GM12892 (cell line): ENCODE results near the gene TJP2. TPM values are rescaled to one million over a fixed set of nuclear protein-coding genes. Genes with fewer than 3 reads are reported as not detected.
A peak's percentile ranks its signal among the peaks of the same experiment; 100 is the strongest.

Experiments
- DNase-seq: peaks from one replicate; pipeline ENCODE4 v3.0.0; 2011; ENCODE audit not compliant: insufficient read length
- FAIRE-seq: peaks from 2 replicates; lab custom pipeline; 2011; peaks lifted over from hg19 to GRCh38; lab: Jason Lieb, UNC
- POLR2A ChIP-seq: IDR thresholded peaks from 2 replicates; pipeline ENCODE4 v1.6.1; 2011; ENCODE audit warnings: low read depth, low read length, control low read depth
- POLR2AphosphoS5 ChIP-seq: IDR thresholded peaks from 2 replicates; pipeline ENCODE4 v1.6.1; 2011; ENCODE audit warnings: low read depth, low read length, control low read depth
- TAF1 ChIP-seq: IDR thresholded peaks from 2 replicates; pipeline ENCODE4 v1.6.1; 2011; ENCODE audit warnings: low read depth, mild to moderate bottlenecking, control low read depth, low read length, borderline replicate concordance
- polyA plus RNA-seq: library from polyadenylated mRNA; unstranded; fragments of >200 nt; gene quantifications from one replicate; pipeline ENCODE4 v1.2.1, GENCODE V29; 2012; ENCODE audit warnings: missing spikeins, inconsistent platforms; ENCODE audit not compliant: missing spikeins

Gene TJP2
- 33.6 TPM for polyA plus RNA-seq

DNA sequence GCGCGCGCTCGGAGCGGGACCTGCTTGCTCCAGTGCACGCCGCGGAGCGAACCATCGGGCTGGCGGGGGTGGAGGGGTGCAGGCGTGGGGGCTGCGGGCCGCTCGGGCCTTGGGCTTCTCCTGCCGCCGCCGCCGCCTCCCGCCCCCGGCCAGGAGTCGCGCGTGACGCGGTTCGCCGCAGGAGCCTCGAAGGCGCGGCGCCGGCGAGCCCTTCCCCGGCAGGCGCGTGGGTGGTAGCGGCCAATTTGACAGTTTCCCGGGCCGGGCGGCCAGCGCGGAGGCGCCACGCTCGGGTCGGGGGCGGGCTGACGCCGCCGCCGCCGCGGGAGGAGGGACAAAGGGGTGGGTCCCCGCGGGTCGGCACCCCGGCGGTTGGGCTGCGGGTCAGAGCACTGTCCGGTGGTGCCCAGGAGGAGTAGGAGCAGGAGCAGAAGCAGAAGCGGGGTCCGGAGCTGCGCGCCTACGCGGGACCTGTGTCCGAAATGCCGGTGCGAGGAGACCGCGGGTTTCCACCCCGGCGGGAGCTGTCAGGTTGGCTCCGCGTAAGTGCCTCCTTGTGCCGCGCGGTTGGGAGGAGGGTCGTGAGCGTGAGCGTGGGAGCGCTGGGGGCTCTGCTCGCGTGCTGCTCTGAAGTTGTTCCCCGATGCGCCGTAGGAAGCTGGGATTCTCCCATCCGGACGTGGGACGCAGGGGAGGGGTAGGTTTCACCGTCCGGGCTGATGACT is at the start of gene TJP2:
Gene TJP2, plus strand, starts transcription at position 387 of the 725 bp plus-strand sequence. Its CDS starts 96 bp downstream, at position 483.
- FAIRE-seq: peak; percentile 21
- peak; percentile 57 for DNase-seq

DNA sequence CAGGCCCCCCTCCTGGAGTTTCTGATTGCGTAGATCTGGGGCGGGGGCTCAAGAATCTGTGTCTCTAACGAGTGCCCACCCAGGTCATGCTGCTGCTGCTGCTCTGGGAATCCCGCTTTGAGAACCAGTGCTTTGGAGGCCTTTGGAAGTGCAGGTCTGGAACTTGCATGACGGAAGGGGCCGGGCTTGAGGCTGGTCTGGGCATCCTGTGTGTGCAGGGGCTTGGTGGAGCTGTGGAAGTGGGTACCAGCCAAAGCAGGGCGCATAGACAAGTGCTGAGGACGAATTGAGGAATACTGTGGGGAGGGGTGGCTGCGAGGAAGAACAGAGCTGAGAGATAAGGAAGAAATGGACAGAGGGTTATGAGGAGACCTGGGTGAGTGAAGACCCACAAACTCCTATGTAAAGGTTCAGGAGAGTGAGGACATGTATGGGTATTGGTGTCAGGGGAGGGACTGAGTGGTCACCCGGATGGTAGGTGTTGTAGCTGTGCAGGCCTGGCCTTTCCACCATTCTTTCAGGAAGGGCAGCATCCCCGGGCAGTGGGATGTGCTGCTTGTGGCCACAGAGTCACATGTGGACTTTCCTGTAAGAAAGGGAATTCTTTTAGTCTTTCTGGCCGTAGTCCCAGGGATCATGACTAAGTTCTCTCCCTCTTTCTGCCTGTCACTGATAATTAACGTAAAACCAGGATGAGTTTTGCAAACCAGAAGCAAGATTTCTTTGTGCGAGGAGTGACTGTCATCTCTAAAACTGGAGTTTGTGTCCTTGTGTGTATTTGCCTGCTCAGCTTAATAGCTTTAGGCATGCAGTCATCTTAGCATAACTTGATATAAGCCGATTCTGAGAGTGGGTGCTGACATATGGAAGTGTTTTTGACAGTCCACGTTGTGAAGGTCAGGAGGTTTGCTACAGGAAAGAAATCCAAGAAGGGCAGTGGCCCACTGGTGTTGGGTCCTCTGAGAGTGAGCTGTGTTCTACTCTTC is 43.3 kb upstream of the TJP2 start:
- DNase-seq: no peak
- no peak for FAIRE-seq

More for the DNA sequence above, at the start of gene TJP2:
- TF ChIP-seq POLR2A (peak; percentile 65; the same call in 1 of the 2 replicates), TAF1 (0 out of 2 replicates have a peak, but pooled peaks have one; percentile 31), POLR2AphosphoS5 (no peak; the same call in 1 of the 2 replicates)

DNA sequence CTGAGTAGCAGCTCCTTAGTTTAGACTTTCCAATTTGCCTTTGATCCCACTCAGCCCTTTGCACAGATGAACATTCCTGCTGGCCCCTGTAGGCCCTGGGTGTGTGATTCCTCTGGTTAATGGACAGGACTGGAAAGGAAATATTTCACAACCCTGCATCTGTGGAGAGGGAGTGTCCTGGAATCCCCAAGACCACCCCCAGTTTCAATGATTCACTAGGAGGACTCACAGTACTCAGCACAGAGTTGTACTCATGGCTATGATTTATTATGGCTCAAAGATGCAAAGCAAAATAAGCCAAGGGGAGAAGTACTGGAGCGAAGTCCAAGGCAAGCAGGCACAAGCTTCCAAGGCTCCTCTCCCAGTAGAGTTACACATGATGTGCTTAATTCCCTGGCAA is 42.4 kb upstream of the TJP2 start:
- no peak for TF ChIP-seq POLR2A
- TF ChIP-seq TAF1: no peak
- no peak for TF ChIP-seq POLR2AphosphoS5
- FAIRE-seq (no peak), DNase-seq (no peak)

More for the DNA sequence above, 43.3 kb upstream of the TJP2 start:
- TF ChIP-seq POLR2AphosphoS5 (no peak), POLR2A (no peak), TAF1 (no peak)

DNA sequence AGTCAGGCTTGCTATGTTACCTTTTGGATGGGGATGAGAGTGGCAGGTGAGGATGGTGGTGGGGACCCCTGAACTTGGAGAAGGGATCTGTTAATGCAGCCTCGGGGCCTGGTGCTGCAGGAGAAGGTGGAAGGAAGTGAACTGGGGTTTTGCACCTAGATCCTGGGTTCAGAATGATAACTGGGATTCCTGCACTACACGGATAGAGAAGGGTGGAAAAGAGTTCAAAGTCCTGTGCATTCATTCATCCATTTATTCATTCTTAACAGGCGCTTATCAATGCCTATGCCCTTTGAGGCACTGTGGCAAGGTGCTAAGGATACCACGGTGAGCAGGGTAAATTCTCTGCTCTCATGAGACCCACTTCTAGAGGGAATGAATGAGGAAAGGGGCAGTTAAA is 41.7 kb upstream of the TJP2 start:
- DNase-seq (no peak), FAIRE-seq (no peak)
- no peak for TF ChIP-seq POLR2A
- TF ChIP-seq POLR2AphosphoS5: no peak
- no peak for TF ChIP-seq TAF1

DNA sequence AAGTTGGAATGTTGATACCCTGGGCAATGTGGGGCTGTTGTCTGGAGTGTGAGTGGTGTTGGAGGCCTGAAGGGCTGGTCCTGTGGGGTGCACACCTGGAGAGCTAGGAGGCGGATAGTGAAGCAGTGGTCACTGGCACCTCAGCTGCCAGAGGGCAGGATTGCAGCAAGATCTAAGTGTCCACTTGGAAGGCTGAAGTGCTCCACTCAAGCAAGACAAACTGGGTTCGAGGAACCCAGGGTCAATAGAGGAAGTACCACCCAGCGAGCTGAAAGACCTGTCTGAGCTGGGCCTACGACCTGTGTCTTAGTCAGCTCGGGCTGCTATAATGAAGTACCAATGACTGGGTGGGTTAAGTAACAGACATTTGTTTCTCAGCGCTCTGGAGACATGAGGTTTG is 39.7 kb upstream of the TJP2 start:
- no peak for TF ChIP-seq POLR2A
- TF ChIP-seq POLR2AphosphoS5: no peak
- TF ChIP-seq TAF1: no peak
- no peak for FAIRE-seq
- no peak for DNase-seq

DNA sequence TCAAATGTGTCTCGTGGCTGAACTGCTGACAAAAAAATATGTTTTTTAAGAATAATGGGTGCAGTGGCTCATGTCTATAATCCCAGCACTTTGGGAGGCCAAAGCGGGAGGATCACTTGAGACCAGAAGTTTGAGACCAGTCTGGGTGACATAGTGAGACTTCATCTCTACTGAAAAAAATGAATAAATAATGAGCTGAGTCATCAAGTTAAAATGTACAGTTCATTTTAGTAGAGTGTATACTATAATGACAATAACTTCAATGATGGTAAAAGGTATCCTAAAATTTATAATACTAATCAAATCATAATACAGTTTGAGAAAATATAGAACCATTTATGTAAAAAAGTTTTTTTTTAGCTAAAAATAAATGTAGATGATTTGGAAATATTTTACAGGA is 37.9 kb upstream of the TJP2 start:
- FAIRE-seq: no peak
- DNase-seq: no peak
- no peak for TF ChIP-seq POLR2AphosphoS5
- no peak for TF ChIP-seq POLR2A
- TF ChIP-seq TAF1: no peak

DNA sequence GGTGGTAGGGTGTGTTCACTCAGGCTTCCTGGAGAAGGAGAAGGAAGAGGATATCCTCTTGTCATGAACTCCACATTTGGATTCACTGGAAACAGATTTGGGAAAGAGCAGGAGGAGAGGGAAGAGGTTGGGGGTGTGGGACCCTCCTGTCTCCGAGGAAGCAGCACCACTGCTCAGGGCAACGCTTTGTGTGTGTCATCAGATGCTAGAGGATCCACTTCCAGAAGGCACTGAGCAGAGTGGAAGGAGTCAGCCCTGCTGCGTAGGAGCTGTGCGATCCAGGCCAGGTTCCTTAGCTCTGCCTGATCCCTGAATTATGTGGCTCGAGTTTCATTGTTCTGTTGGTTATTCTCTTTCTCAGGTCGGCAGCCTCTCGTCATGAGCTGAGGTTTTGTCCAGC is 37.3 kb upstream of the TJP2 start:
- TF ChIP-seq POLR2A (no peak), TAF1 (no peak)
- DNase-seq (no peak), FAIRE-seq (no peak)

DNA sequence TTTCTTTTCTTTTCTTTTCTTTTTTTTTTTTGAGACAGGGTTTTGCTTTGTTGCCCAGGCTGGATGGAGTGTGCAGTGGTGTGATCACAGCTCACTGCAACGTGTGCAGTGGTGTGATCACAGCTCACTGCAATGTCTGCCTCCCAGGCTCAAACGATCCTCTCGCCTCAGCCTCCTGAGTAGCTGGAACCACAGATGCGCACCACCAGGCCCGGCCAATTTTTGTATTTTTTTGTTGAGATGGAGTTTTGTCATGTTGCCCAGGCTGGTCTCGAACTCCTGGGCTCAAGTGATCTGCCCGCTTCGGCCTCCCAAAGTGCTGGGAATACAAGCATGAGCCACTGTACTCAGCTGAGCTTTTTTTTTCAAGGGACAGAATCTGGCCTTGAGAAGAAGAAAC is 36.8 kb upstream of the TJP2 start:
- DNase-seq: no peak
- no peak for FAIRE-seq
- no peak for TF ChIP-seq POLR2AphosphoS5
- no peak for TF ChIP-seq TAF1
- no peak for TF ChIP-seq POLR2A

DNA sequence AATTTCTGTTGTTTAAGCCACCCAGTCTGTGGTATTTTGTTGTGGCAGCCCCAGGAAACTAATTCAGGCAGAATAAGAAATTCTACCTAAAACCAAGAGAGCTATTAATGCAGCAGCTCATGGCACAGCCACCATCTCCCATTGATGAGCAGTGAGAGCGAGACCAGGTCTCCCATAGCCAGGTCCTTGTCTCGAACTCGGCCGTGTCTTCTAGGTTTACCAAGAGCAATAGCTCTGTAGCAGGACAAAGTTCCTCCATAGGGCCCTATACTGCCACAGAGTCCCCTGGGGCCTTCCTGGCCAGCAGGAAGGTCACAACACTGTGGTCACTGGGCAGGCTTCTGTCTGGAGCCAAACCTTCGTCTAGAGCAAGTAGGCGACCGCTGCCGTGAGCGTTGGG is 34.5 kb upstream of the TJP2 start:
- DNase-seq (no peak), FAIRE-seq (no peak)
- TF ChIP-seq POLR2A (no peak), TAF1 (no peak)

DNA sequence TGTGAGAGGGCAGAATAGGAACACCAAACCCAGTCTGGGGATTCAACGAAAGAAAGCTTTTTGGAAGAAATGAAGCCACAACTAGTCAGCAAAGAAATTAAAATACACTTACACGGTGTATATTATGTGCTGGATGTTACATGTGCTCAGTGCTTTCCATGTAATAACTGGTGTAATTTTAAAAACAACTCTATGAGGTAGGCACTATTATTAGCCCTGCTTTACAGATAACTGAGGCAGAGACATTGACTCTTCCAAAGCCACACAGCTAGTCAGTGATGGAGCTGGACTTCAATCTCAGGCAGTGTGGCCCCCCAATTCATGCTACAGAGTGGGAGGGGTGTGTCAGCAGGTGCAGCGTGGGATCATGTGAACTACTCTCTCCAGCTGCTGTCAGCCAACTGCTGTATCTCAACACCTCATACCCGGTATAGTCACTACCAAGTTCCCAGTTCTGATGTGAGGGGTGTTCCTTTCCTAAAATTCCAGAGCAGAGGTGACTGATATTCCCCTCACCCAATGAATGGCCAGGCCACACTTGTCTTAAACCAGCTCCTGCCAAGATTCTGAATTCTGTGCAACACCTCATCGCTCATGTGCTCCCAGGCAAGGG is 33.8 kb upstream of the TJP2 start:
- no peak for DNase-seq
- no peak for FAIRE-seq
- TF ChIP-seq POLR2AphosphoS5: no peak
- TF ChIP-seq POLR2A: no peak
- no peak for TF ChIP-seq TAF1

DNA sequence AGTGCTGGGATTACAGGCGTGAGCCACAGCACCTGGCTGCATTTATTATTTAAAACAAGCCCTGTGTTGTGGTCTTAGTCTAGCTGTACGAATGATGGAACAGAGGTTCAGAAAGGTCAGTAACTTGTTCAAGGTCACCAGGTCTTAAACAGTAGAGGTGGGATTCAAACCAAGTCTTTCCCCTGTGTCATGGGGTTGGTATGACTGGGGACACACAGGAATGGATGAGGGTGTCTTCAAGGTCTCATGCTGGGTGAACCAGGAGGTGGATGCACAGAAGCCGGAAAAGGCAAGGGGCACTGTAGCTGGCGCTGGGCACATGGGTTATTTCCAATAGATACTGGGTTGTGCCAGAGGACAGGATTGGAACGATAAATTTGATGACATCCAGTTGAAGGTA is 32.2 kb upstream of the TJP2 start:
- FAIRE-seq (no peak), DNase-seq (no peak)
- TF ChIP-seq TAF1 (no peak), POLR2A (no peak)
